MM.1S (cell line): ENCODE data around the gene CCSER2.

ENCODE experiments used
- DNase-seq: peaks from one replicate; pipeline ENCODE4 v3.0.0-alpha.2; 2015
- H2AFZ ChIP-seq: fragments of 300-600 bp; sonication (generic); 2 replicates; pipeline ENCODE4 v1.6.0; 2016; ENCODE audit warnings: antibody characterized with exemption, low read length
- H3F3A ChIP-seq: fragments of 300-600 bp; sonication (generic); 2 replicates; pipeline ENCODE4 v1.6.1; 2016; ENCODE audit warnings: mild to moderate bottlenecking, antibody characterized with exemption, low read length, moderate library complexity, mixed read lengths; ENCODE audit not compliant: insufficient read depth
- H3K27ac ChIP-seq: fragments of 300-600 bp; sonication (generic); 2 replicates; pipeline ENCODE4 v1.5.1; 2016; ENCODE audit warnings: mild to moderate bottlenecking, low read length
- H3K27me3 ChIP-seq: fragments of 300-600 bp; sonication (generic); replicated peaks from 2 replicates; pipeline ENCODE4 v1.6.0; 2016; ENCODE audit warnings: low read length; ENCODE audit not compliant: insufficient read depth
- H3K36me3 ChIP-seq: fragments of 300-600 bp; sonication (generic); replicated peaks from 2 replicates; pipeline ENCODE4 v1.6.1; 2016; ENCODE audit warnings: mild to moderate bottlenecking, low read length, mixed read lengths; ENCODE audit not compliant: insufficient read depth
- H3K4me1 ChIP-seq: fragments of 300-600 bp; sonication (generic); 2 replicates; pipeline ENCODE4 v1.6.1; 2016; ENCODE audit warnings: low read length, mixed read lengths
- H3K4me2 ChIP-seq: fragments of 300-600 bp; sonication (generic); 2 replicates; pipeline ENCODE4 v1.6.0; 2016; ENCODE audit warnings: low read depth, low read length
- H3K4me3 ChIP-seq: fragments of 300-600 bp; sonication (generic); 2 replicates; pipeline ENCODE4 v1.5.1; 2016; ENCODE audit warnings: low read length, mixed read lengths
- H3K79me2 ChIP-seq: fragments of 300-600 bp; sonication (generic); 2 replicates; pipeline ENCODE4 v1.6.1; 2016; ENCODE audit warnings: mixed run types, low read length, mixed read lengths
- H3K9ac ChIP-seq: fragments of 300-600 bp; sonication (generic); 2 replicates; pipeline ENCODE4 v1.6.1; 2016; ENCODE audit warnings: low read length, mixed read lengths
- H3K9me2 ChIP-seq: fragments of 300-600 bp; sonication (generic); replicated peaks from 2 replicates; pipeline ENCODE4 v1.6.1; 2016; ENCODE audit warnings: mild to moderate bottlenecking, low read length, mixed read lengths; ENCODE audit not compliant: insufficient read depth
- H3K9me3 ChIP-seq: fragments of 300-600 bp; sonication (generic); replicated peaks from 2 replicates; pipeline ENCODE4 v1.6.1; 2016; ENCODE audit warnings: mild to moderate bottlenecking, low read length, mixed read lengths; ENCODE audit not compliant: insufficient read depth
- H4K20me1 ChIP-seq: fragments of 300-600 bp; sonication (generic); 2 replicates; pipeline ENCODE4 v1.6.1; 2016; ENCODE audit warnings: mild to moderate bottlenecking, low read length, moderate library complexity, mixed read lengths; ENCODE audit not compliant: insufficient read depth
- CTCF ChIP-seq: fragments of 300-600 bp; sonication (generic); IDR thresholded peaks from 2 replicates; pipeline ENCODE4 v1.5.1; 2016; ENCODE audit warnings: antibody characterized with exemption, low read length, mixed read lengths
- EZH2 ChIP-seq: fragments of 300-600 bp; sonication (generic); optimal IDR thresholded peaks from 2 replicates; pipeline ENCODE3; 2017; ENCODE audit warnings: low read depth, mild to moderate bottlenecking, antibody characterized with exemption, low read length, mixed read lengths
- EZH2phosphoT487 ChIP-seq: fragments of 300-600 bp; sonication (generic); IDR thresholded peaks from 2 replicates; pipeline ENCODE4 v1.6.1; 2018; ENCODE audit warnings: antibody characterized with exemption, low read length

The CCSER2 gene

GRCh38 chr10:84302223-84302622 is 26.2 kb upstream of the CCSER2 start:
- DNase-seq, result no peak
- no peaks in the 10 kb centered on the region for H4K20me1 ChIP-seq

GRCh38 chr10:84306751-84307384 is 21.5 kb upstream of the CCSER2 start:
- no peaks in the 10 kb centered on the region for H4K20me1 ChIP-seq
- no peaks in the 10 kb centered on the region for H3K9me2 ChIP-seq
- H3K4me2 ChIP-seq, result no peak overlapping the region
- H2AFZ ChIP-seq, result no peak overlapping the region
- H3K9me3 ChIP-seq, result no peaks in the 10 kb centered on the region
- no peak for DNase-seq
- H3K4me1 ChIP-seq, result no peaks in the 10 kb centered on the region
- no peaks in the 10 kb centered on the region for H3K36me3 ChIP-seq
- TF ChIP-seq EZH2 (no peak), EZH2phosphoT487 (no peak), CTCF (no peak)
- no peaks in the 10 kb centered on the region for H3K79me2 ChIP-seq
- no peak overlapping the region for H3K27ac ChIP-seq
- no peaks in the 10 kb centered on the region for H3F3A ChIP-seq
- no peaks in the 10 kb centered on the region for H3K27me3 ChIP-seq
- H3K4me3 ChIP-seq, result no peak overlapping the region
- no peak overlapping the region for H3K9ac ChIP-seq

More at GRCh38 chr10:84302223-84302622, 26.2 kb upstream of the CCSER2 start:
- Histone ChIP-seq H3K4me3 (no peak overlapping the region), H2AFZ (no peak overlapping the region), H3K4me2 (no peak overlapping the region), H3K36me3 (no peaks in the 10 kb centered on the region), H3F3A (no peaks in the 10 kb centered on the region), H3K79me2 (no peaks in the 10 kb centered on the region), H3K27me3 (no peaks in the 10 kb centered on the region), H3K9me3 (no peaks in the 10 kb centered on the region), H3K4me1 (no peaks in the 10 kb centered on the region), H3K27ac (no peak overlapping the region), H3K9ac (no peak overlapping the region), H3K9me2 (no peaks in the 10 kb centered on the region)
- no peak for TF ChIP-seq EZH2phosphoT487
- TF ChIP-seq EZH2, result no peak
- no peak for TF ChIP-seq CTCF

GRCh38 chr10:84308021-84308420 is 20.4 kb upstream of the CCSER2 start:
- Histone ChIP-seq H3K9ac (no peak overlapping the region), H3K9me3 (no peaks in the 10 kb centered on the region), H3K4me1 (no peaks in the 10 kb centered on the region), H4K20me1 (no peaks in the 10 kb centered on the region), H3F3A (no peaks in the 10 kb centered on the region), H3K27me3 (no peaks in the 10 kb centered on the region), H3K79me2 (no peaks in the 10 kb centered on the region), H3K4me2 (no peak overlapping the region), H3K9me2 (no peaks in the 10 kb centered on the region), H3K27ac (no peak overlapping the region), H2AFZ (no peak overlapping the region), H3K4me3 (no peak overlapping the region), H3K36me3 (no peaks in the 10 kb centered on the region)
- DNase-seq, result no peak
- TF ChIP-seq CTCF, result no peak
- no peak for TF ChIP-seq EZH2
- TF ChIP-seq EZH2phosphoT487, result no peak
